ENCODE measurements around the gene NBEAL2.

- TF ChIP-seq CTCF (IDR thresholded peaks at IDR 0.05), result no peak
- TF ChIP-seq POLR2A (IDR thresholded peaks at IDR 0.05), result no peak
Observed at GRCh38 chr3:46965151-46965550, 14.3 kb upstream of the NBEAL2 start.

Measured in testis (tissue), 2 donors.